ENCODE measurements around the gene GRIN1.

GRIN1 gene

DNA sequence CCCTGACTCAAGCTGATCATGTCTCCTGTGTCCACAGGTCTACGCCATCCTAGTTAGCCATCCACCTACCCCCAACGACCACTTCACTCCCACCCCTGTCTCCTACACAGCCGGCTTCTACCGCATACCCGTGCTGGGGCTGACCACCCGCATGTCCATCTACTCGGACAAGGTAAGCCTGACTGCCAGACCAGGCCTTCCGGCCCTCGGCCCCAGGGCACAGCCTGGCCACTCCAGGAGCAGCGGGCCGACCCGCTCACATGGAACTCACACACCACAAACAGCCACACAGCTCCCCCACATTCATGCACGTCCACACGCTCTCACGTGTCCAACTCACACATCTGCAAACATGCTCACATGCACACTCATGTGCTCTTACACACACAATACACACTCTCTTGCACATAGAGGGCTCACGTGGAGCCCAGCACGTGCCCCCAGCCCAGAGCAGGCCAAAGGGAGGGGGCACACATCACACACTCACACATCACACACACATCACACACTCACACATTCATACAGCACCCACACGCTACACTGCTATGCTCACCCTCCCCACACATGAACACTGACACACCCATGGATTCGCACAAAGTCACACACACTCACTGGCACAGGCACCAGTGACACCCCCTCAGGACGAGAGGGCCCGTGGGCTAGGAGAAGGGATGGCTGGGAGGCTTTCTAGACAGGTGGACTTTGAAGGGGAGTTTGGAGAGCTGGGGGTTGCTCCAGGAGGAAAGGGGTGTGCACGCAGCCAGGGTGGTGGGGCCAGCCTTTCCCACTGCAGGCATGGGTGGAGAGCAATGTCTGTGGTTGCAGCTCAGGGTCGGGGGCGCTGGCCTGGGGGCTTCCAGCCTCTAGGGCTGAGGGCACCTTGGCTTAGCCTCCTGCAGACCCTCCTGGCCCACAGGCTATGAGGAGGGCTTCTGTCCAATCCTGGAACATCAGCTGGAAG lies 3.3 kb downstream of the GRIN1 start:
- Histone ChIP-seq H3K4me3 (ENCODE audit: low read length) (no peak overlapping the region), H3K27me3 (ENCODE audit: insufficient read depth, low read length) (peaks cover 81% of the 10 kb centered on the region), H3K36me3 (ENCODE audit: insufficient read depth, low read length) (no peaks in the 10 kb centered on the region)

DNA sequence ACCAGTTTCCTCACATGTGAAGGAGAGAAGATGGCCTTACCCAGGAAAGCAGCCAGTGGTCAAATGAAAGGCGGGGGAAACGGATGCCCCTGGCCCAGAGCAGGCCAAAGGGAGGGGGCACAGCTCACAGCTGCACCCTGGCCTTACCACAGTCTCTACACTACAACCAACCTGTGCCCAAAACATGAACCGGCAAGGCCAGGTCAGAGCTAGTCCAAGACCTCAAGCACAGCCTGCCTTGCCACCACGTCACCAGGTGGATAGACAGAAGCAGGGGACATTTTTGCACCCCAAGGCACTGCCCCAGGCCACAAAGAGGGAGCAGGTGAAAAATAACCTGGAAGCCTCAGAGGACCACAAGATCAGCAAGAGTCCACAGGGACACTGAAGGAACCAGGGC lies 4.5 kb downstream of the GRIN1 start:
- no peaks in the 10 kb centered on the region for H3K9me3 ChIP-seq (ENCODE audit: low read length)
- peaks cover 78% of the 10 kb centered on the region for H3K27me3 ChIP-seq (ENCODE audit: insufficient read depth, low read length)
- H3K4me1 ChIP-seq (ENCODE audit: insufficient read depth, low read length), result peaks cover 2% of the 10 kb centered on the region
- H2AFZ ChIP-seq (ENCODE audit: low read depth, low read length), result no peak overlapping the region
- no peaks in the 10 kb centered on the region for H3K36me3 ChIP-seq (ENCODE audit: insufficient read depth, low read length)
- H3K4me3 ChIP-seq (ENCODE audit: low read length), result no peak overlapping the region

More for the DNA sequence above, 3.3 kb downstream of the GRIN1 start:
- Histone ChIP-seq H3K9me3 (ENCODE audit: low read length) (no peaks in the 10 kb centered on the region), H2AFZ (ENCODE audit: low read depth, low read length) (no peak overlapping the region), H3K4me1 (ENCODE audit: insufficient read depth, low read length) (peaks cover 3% of the 10 kb centered on the region)

DNA sequence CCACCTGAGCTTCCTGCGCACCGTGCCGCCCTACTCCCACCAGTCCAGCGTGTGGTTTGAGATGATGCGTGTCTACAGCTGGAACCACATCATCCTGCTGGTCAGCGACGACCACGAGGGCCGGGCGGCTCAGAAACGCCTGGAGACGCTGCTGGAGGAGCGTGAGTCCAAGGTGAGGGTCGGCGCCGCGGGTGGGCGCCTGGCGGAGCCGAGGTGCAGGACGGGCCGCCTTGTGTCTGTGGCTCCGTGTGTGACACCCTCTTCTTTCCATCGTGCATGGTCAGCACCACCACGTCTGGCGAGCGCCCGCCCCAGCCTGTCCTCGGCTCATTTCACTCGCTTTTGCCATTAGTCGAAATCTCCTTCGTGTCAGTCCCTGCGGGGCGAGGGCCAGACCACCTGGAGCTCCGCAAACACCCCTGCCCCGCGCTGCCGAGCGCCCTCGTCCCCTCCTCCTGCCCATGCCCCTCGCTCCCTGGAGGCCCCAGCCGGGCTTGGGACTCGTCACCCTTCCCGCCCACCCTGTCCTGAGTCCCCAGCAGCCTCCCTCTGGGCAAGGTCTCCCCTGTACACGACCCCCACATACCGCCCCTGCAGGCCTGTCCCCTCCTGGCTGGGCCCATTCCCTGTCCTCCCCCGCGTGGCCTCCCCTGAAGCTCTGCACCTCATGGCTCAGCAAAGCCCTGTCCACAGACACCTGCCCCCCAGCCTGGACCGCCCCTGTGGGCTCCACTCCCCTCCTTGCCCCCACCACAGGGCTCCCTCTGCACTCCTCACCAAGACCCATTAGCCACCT lies 7.0 kb downstream of the GRIN1 start:
- Histone ChIP-seq H3K27me3 (ENCODE audit: insufficient read depth, low read length) (peaks cover 65% of the 10 kb centered on the region), H3K4me3 (ENCODE audit: low read length) (no peak overlapping the region), H3K4me1 (ENCODE audit: insufficient read depth, low read length) (no peaks in the 10 kb centered on the region), H3K9me3 (ENCODE audit: low read length) (no peaks in the 10 kb centered on the region), H2AFZ (ENCODE audit: low read depth, low read length) (no peak overlapping the region), H3K36me3 (ENCODE audit: insufficient read depth, low read length) (no peaks in the 10 kb centered on the region)

DNA sequence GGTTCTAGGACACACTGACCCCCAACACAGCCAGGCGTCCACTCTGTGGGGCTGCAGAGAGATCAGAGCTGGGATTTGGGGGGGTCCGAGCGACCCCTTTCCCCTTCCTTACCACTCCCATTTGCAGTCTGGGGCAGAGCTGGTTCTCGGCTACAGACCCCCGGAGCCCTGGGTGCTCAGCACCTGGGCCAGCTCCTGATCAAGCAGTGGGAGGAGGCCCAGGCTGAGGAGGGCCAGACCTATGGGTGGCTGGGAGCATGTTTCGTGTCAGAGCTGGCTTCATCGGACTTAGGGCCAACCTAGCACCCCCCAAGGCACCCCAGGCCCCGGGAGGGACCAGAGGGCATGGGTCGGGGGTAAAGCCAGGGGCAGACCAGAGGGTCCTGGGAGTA lies 7.6 kb downstream of the GRIN1 start:
- no peaks in the 10 kb centered on the region for H3K4me1 ChIP-seq (ENCODE audit: insufficient read depth, low read length)
- H2AFZ ChIP-seq (ENCODE audit: low read depth, low read length), result no peak overlapping the region
- H3K4me3 ChIP-seq (ENCODE audit: low read length), result no peak overlapping the region
- H3K27me3 ChIP-seq (ENCODE audit: insufficient read depth, low read length), result peaks cover 59% of the 10 kb centered on the region
- no peaks in the 10 kb centered on the region for H3K9me3 ChIP-seq (ENCODE audit: low read length)
- no peaks in the 10 kb centered on the region for H3K36me3 ChIP-seq (ENCODE audit: insufficient read depth, low read length)

DNA sequence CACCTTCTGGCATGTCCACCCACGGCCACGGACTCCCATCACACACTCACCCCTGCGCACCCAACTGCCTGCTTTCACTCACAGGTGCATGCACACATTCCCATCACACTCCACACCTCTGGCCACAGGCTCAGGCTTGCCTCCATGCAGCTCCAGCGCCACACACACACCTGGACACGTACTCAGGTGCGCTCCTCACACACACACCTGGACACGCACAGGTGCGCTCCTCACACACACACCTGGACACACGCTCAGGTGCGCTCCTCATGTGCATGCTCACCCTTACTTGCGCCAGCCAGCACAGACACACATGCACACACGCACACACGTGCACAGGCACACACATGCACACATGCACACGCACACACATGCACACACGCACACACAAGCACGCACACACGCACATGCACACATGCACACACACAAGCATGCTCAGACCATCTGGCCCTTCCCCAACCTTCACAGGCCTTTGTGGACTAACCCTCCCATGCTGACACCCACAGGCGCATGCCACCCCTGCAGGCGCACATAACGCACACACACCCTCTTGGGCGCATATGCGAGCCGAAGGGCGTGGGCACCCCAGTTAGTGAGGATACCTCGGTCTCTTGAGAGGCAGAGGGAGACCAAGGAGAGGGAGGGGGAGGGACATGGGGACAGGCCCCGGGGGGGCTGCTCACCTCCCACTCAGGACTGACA lies 8.3 kb downstream of the GRIN1 start:
- H3K4me1 ChIP-seq (ENCODE audit: insufficient read depth, low read length), result no peaks in the 10 kb centered on the region
- H3K4me3 ChIP-seq (ENCODE audit: low read length), result no peak overlapping the region
- no peaks in the 10 kb centered on the region for H3K9me3 ChIP-seq (ENCODE audit: low read length)
- H3K27me3 ChIP-seq (ENCODE audit: insufficient read depth, low read length), result peaks cover 52% of the 10 kb centered on the region
- H2AFZ ChIP-seq (ENCODE audit: low read depth, low read length), result no peak overlapping the region
- H3K36me3 ChIP-seq (ENCODE audit: insufficient read depth, low read length), result no peaks in the 10 kb centered on the region

DNA sequence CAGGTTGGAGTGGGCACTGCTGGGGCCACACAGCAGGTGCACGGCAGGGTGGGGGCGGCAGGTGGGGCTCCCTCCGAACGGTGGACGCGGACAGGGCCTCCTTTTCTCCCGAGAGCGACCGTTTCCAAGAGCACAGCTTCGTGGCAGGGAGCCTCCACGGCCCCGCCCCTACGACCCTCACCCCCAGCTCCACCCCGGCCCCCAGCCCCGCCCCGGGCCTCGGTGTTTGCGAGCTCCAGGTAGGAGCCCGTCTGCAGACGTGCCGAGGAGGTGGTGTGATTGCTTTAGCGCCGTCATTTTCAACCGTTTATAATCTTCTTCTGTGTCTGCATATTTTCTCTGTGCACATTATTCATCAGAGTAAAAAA lies 8.8 kb downstream of the GRIN1 start:
- H3K4me3 ChIP-seq (ENCODE audit: low read length), result no peak overlapping the region
- H3K27me3 ChIP-seq (ENCODE audit: insufficient read depth, low read length), result peaks cover 47% of the 10 kb centered on the region
- H3K9me3 ChIP-seq (ENCODE audit: low read length), result no peaks in the 10 kb centered on the region
- no peaks in the 10 kb centered on the region for H3K36me3 ChIP-seq (ENCODE audit: insufficient read depth, low read length)
- H2AFZ ChIP-seq (ENCODE audit: low read depth, low read length), result no peak overlapping the region
- no peaks in the 10 kb centered on the region for H3K4me1 ChIP-seq (ENCODE audit: insufficient read depth, low read length)

DNA sequence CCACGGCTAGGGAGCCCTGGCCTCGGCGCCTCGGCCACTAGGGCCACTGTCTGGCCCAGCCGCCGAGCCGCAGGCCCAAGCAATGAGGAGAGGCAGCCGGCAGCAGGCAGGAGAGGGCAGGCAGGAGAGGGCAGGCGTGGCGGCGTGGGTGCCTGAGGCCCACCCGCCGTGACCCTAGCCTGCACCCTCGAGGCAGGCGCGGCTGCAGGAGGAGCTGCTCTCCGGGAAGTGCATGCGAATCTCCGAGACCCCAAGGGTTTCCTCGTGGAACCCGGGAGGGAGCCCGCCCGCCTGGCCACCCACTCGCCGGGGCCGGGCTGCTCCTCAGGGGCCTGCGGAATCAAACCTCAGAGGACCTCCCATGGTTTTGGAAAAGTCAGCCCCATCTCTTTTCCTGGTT lies 9.3 kb downstream of the GRIN1 start:
- H3K4me3 ChIP-seq (ENCODE audit: low read length), result no peak overlapping the region
- H3K4me1 ChIP-seq (ENCODE audit: insufficient read depth, low read length), result no peaks in the 10 kb centered on the region
- H3K36me3 ChIP-seq (ENCODE audit: insufficient read depth, low read length), result no peaks in the 10 kb centered on the region
- H2AFZ ChIP-seq (ENCODE audit: low read depth, low read length), result no peak overlapping the region
- H3K27me3 ChIP-seq (ENCODE audit: insufficient read depth, low read length), result peaks cover 42% of the 10 kb centered on the region
- no peaks in the 10 kb centered on the region for H3K9me3 ChIP-seq (ENCODE audit: low read length)

DNA sequence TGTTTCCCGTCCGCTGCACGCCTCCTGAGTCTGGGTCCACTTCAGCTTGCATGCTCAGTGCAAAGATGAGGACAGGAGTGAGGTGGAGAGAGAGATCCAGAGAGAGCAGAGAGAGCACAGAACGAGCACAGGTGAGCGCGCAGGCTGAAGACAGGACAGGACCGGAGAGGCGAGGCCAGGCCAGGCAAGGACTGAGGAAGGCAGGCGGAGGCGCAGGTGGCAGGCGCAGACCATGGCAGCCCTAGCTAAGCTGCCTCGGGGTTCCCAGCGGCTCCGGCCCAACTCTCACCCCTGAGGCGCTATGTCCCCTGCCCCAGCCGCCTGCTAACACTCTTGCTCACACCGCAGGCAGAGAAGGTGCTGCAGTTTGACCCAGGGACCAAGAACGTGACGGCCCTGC lies 9.7 kb downstream of the GRIN1 start:
- peaks cover 38% of the 10 kb centered on the region for H3K27me3 ChIP-seq (ENCODE audit: insufficient read depth, low read length)
- H2AFZ ChIP-seq (ENCODE audit: low read depth, low read length), result no peak overlapping the region
- H3K36me3 ChIP-seq (ENCODE audit: insufficient read depth, low read length), result no peaks in the 10 kb centered on the region
- H3K4me1 ChIP-seq (ENCODE audit: insufficient read depth, low read length), result no peaks in the 10 kb centered on the region
- H3K4me3 ChIP-seq (ENCODE audit: low read length), result no peak overlapping the region
- H3K9me3 ChIP-seq (ENCODE audit: low read length), result no peaks in the 10 kb centered on the region

DNA sequence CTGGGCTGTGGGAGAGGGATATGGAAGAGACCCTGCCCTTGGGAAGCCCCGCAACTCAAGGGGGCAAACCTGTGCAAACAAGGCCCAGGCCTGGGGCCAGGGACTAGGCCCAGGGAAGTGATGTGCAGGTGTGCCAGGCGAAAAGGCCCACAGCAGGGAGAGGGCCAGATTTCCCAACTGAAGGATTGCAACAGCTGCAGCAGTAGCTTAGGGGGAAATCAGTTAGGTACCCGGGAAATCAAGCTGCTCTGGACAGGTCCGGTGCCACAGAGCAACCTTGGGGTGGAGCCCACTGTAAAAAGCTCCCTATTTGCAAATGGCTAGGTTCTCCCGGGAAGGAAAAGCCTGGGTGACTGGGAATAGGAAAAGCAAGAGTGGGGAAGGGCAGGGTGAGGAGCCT lies 10.4 kb downstream of the GRIN1 start:
- Histone ChIP-seq H3K9me3 (ENCODE audit: low read length) (no peaks in the 10 kb centered on the region), H3K4me1 (ENCODE audit: insufficient read depth, low read length) (no peaks in the 10 kb centered on the region), H2AFZ (ENCODE audit: low read depth, low read length) (no peak overlapping the region), H3K4me3 (ENCODE audit: low read length) (no peak overlapping the region), H3K36me3 (ENCODE audit: insufficient read depth, low read length) (no peaks in the 10 kb centered on the region), H3K27me3 (ENCODE audit: insufficient read depth, low read length) (peaks cover 33% of the 10 kb centered on the region)

DNA sequence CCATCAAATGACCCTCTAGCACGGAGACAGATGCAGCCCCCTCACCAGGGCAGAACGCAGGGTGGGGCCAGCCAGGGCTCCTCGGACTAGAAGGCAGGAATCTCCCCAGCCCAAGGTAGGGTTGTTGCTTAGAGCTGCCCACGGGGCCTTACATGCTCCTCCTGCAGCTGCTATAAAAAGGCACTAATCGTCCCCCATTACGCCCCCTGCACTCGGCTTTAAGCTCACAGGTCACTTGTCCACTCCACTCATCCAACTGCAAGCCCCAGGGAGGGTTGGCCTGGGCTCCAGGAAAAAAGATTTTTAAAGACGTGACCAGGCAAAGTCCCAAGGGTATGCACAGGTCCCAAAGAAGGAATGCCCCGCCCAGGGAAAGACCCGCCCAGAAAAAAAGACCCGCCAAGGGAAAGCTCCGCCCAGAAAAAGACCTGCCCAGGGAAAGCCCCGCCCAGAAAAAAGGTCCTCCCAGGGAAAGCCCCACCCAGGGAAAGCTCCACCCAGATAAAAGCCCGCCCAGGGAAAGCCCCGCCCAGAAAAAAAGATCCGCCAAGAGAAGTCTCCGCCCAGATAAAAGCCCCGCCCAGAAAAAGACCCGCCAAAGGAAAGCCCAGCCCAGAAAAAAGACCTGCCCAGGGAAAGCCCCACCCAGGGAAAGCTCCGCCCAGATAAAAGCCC lies 11.1 kb downstream of the GRIN1 start:
- Histone ChIP-seq H2AFZ (ENCODE audit: low read depth, low read length) (no peak overlapping the region), H3K27me3 (ENCODE audit: insufficient read depth, low read length) (peaks cover 37% of the 10 kb centered on the region), H3K36me3 (ENCODE audit: insufficient read depth, low read length) (no peaks in the 10 kb centered on the region), H3K4me3 (ENCODE audit: low read length) (no peak overlapping the region), H3K9me3 (ENCODE audit: low read length) (no peaks in the 10 kb centered on the region), H3K4me1 (ENCODE audit: insufficient read depth, low read length) (no peaks in the 10 kb centered on the region)

DNA sequence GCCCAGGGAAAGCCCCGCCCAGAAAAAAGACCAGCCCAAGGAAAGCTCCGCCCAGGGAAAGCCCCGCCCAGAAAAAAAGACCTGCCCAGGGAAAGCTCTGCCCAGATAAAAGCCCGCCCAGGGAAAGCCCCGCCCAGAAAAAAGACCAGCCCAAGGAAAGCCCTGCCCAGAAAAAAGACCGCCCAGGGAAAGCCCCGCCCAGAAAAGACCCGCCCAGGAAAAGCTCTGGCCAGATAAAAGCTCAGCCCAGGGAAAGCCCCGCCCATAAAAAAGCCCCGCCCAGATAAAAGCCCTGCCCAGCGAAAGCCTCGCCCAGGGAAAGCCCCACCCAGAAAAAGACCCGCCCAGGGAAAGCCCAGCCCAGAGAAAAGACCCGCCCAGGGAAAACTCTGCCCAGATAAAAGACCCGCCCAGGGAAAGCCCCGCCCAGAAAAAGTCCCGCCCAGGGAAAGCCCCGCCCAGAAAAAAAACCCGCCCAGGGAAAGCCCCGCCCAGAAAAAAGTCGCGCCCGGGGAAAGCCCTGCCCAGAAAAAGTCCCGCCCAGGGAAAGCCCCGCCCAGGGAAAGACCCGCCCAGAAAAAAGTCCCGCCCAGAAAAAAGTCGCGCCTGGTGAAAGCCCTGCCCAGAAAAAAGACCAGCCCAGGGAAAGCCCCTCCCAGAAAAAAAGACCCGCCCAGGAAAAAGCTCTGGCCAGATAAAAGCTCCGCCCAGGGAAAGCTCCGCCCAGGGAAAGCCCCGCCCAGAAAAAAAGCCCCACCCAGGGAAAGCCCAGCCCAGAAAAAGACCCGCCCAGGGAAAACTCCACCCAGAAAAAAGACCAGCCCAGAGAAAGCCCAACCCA lies 11.9 kb downstream of the GRIN1 start:
- no peaks in the 10 kb centered on the region for H3K4me1 ChIP-seq (ENCODE audit: insufficient read depth, low read length)
- peaks cover 42% of the 10 kb centered on the region for H3K27me3 ChIP-seq (ENCODE audit: insufficient read depth, low read length)
- no peak overlapping the region for H2AFZ ChIP-seq (ENCODE audit: low read depth, low read length)
- H3K36me3 ChIP-seq (ENCODE audit: insufficient read depth, low read length), result no peaks in the 10 kb centered on the region
- H3K9me3 ChIP-seq (ENCODE audit: low read length), result no peaks in the 10 kb centered on the region
- H3K4me3 ChIP-seq (ENCODE audit: low read length), result no peak overlapping the region

DNA sequence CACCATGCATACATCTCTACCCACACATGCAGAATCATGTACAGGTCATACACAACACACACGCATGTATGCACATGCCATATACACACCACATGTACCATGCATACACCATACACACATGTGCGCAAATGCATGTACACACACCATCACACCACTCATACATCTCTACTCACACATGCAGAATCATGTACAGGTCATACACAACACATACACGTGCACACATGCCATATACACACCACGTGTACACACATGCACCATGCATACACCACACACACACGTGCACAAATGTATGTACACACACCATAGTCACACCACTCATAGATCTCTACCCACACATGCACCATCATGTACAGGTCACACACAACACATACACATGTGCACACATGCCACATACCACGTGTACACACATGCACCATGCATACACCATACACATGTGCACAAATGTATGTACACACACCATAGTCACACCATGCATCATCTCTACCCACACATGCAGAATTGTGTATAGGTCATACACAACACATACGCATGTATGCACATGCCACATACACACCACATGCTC lies 14.0 kb downstream of the GRIN1 start:
- no peaks in the 10 kb centered on the region for H3K9me3 ChIP-seq (ENCODE audit: low read length)
- H3K36me3 ChIP-seq (ENCODE audit: insufficient read depth, low read length), result no peaks in the 10 kb centered on the region
- H3K27me3 ChIP-seq (ENCODE audit: insufficient read depth, low read length), result peaks cover 46% of the 10 kb centered on the region
- H3K4me1 ChIP-seq (ENCODE audit: insufficient read depth, low read length), result peaks cover 1% of the 10 kb centered on the region
- H3K4me3 ChIP-seq (ENCODE audit: low read length), result no peak overlapping the region
- H2AFZ ChIP-seq (ENCODE audit: low read depth, low read length), result no peak overlapping the region

Data from neuron (in vitro differentiated cells).